HCT116 (cell line): ENCODE measurements around the gene POU2F3. TPM values are rescaled to one million over a fixed set of nuclear protein-coding genes. Genes with fewer than 3 reads are reported as not detected.

ENCODE experiments used
- ATAC-seq: fragments of 200-7000 bp; cut with Tn5 transposase; 2 replicates; pipeline ENCODE4 v1.9.1; 2020; ENCODE audit warnings: mild to moderate bottlenecking, moderate library complexity
- BruUV-seq: library from RNA; stranded (reverse); fragments of 400-500 nt; replicated peaks from 2 replicates; lab custom pipeline; 2021; lab: Mats Ljungman, UMichigan
- CTCF ChIA-PET: fragments of 300-600 bp; sonication (Branson Sonifier 250); formaldehyde crosslinking; loops from one replicate; lab custom pipeline; 2021; ENCODE audit warnings: antibody characterized with exemption; lab: Charles Lee
- POLR2A ChIA-PET: fragments of 300-600, 350-600 bp; sonication (Branson Sonifier 250); formaldehyde crosslinking; loops from one replicate; lab custom pipeline; 2021; ENCODE audit warnings: antibody characterized with exemption; lab: Charles Lee
- RAD21 ChIA-PET, 2 experiments: fragments of 300-600 bp; sonication (Branson Sonifier 250); formaldehyde crosslinking; loops; one replicate each; lab custom pipeline; 2023; ENCODE audit warnings: low total read pairs in 2 of 2; ENCODE audit not compliant: uncharacterized antibody in 2 of 2, unreplicated experiment in 2 of 2, low non-redundant PET in 1 of 2; lab: Charles Lee
- DNase-seq: peaks from one replicate; pipeline ENCODE4 v3.0.0-alpha.2; 2010; ENCODE audit warnings: low read depth, low spot score
- H2AFZ ChIP-seq: fragments of 200-600 bp; shearing (Covaris generic), sonication (generic); 2 replicates; pipeline ENCODE4 v1.6.1; 2017; ENCODE audit warnings: low read depth, mixed run types, mixed read lengths, antibody characterized with exemption, low read length; ENCODE audit not compliant: poor library complexity, severe bottlenecking
- H3K27ac ChIP-seq: 2 replicates; pipeline ENCODE4 v1.5.1; 2012; ENCODE audit warnings: low read depth, low read length
- H3K27me3 ChIP-seq: fragments of 200-600 bp; sonication (generic); 2 replicates; pipeline ENCODE4 v1.6.1; 2016; ENCODE audit warnings: mixed run types, low read length, mixed read lengths; ENCODE audit not compliant: insufficient read depth
- H3K36me3 ChIP-seq, 2 experiments: fragments of 200-500 bp in 1 of 2; fragments of 200-600 bp in 1 of 2; sonication (Bioruptor generic) in 1 of 2; sonication (generic) in 1 of 2; 2 replicates each; pipeline versions ENCODE4 v1.5.1 to v1.6.1; 2014 to 2016; ENCODE audit warnings: low read length in 2 of 2, inconsistent platforms in 1 of 2, mixed read lengths in 1 of 2, mixed run types in 1 of 2; ENCODE audit not compliant: insufficient read depth in 2 of 2, control insufficient read depth in 1 of 2
- H3K4me1 ChIP-seq, 2 experiments: fragments of 200-600 bp in 1 of 2; sonication (generic) in 1 of 2; 2 replicates each; pipeline versions ENCODE4 v1.5.1 to v1.6.1; 2012 to 2017; ENCODE audit warnings: low read length in 2 of 2, inconsistent platforms in 1 of 2, mild to moderate bottlenecking in 1 of 2, mixed read lengths in 1 of 2, mixed run types in 1 of 2, moderate library complexity in 1 of 2; ENCODE audit not compliant: insufficient read depth in 2 of 2, control insufficient read depth in 1 of 2
- H3K4me2 ChIP-seq: fragments of 200-600 bp; sonication (generic); 2 replicates; pipeline ENCODE4 v1.6.1; 2017; ENCODE audit warnings: mixed run types, low read length, mixed read lengths
- H3K4me3 ChIP-seq, 2 experiments: fragments of 200-600 bp in 1 of 2; sonication (generic) in 1 of 2; replicated peaks in 1 of 2; 2 replicates each; pipeline ENCODE4 v1.5.1; 2011 to 2016; ENCODE audit warnings: low read length in 2 of 2, control low read depth in 1 of 2, low read depth in 1 of 2, mild to moderate bottlenecking in 1 of 2, mixed read lengths in 1 of 2, mixed run types in 1 of 2
- H3K79me2 ChIP-seq: fragments of 200-600 bp; sonication (generic); 2 replicates; pipeline ENCODE4 v1.6.1; 2017; ENCODE audit warnings: mild to moderate bottlenecking, mixed run types, low read length, moderate library complexity, mixed read lengths; ENCODE audit not compliant: insufficient read depth
- H3K9ac ChIP-seq: fragments of 200-600 bp; sonication (generic); 2 replicates; pipeline ENCODE4 v1.6.1; 2016; ENCODE audit warnings: low read length, mixed read lengths
- H3K9me2 ChIP-seq: fragments of 200-600 bp; sonication (generic), shearing (Covaris generic); 2 replicates; pipeline ENCODE4 v1.6.1; 2017; ENCODE audit warnings: mixed run types, mild to moderate bottlenecking, moderate library complexity; ENCODE audit not compliant: insufficient read depth
- H3K9me3 ChIP-seq, 2 experiments: fragments of 200-500 bp in 1 of 2; fragments of 200-600 bp in 1 of 2; sonication (Bioruptor generic) in 1 of 2; sonication (generic) in 1 of 2; 2 replicates each; pipeline ENCODE4 v1.6.1; 2014 to 2017; ENCODE audit warnings: low read length in 2 of 2, mixed read lengths in 2 of 2, inconsistent platforms in 1 of 2, low read depth in 1 of 2, mild to moderate bottlenecking in 1 of 2, mixed run types in 1 of 2, moderate library complexity in 1 of 2; ENCODE audit not compliant: control insufficient read depth in 1 of 2, insufficient read depth in 1 of 2
- H4K20me1 ChIP-seq: fragments of 200-600 bp; sonication (generic), shearing (Covaris generic); 2 replicates; pipeline ENCODE4 v1.6.1; 2017; ENCODE audit warnings: mixed run types, mild to moderate bottlenecking, moderate library complexity; ENCODE audit not compliant: insufficient read depth
- CEBPB ChIP-seq: IDR thresholded peaks from 2 replicates; pipeline ENCODE4 v1.6.1; 2012; ENCODE audit warnings: low read depth
- EGR1 ChIP-seq: IDR thresholded peaks from 2 replicates; pipeline ENCODE4 v1.6.1; 2012; ENCODE audit warnings: low read depth
- ELF1 ChIP-seq: IDR thresholded peaks from 2 replicates; pipeline ENCODE4 v1.6.1; 2012; ENCODE audit warnings: low read depth, borderline replicate concordance
- EZH2 ChIP-seq: fragments of 200-600 bp; sonication (generic); IDR thresholded peaks from 2 replicates; pipeline ENCODE4 v1.6.1; 2017; ENCODE audit warnings: antibody characterized with exemption, mixed run types
- EZH2phosphoT487 ChIP-seq: fragments of 200-600 bp; IDR thresholded peaks from 2 replicates; pipeline ENCODE4 v1.6.1; 2018; ENCODE audit warnings: antibody characterized with exemption, borderline replicate concordance
- MAX ChIP-seq: IDR thresholded peaks from 2 replicates; pipeline ENCODE4 v1.6.1; 2012
- POLR2A ChIP-seq: IDR thresholded peaks from 2 replicates; pipeline ENCODE4 v1.7.0; 2011; ENCODE audit warnings: borderline replicate concordance; ENCODE audit not compliant: insufficient read depth, insufficient read length; ENCODE audit errors: extremely low read depth
- RAD21 ChIP-seq: IDR thresholded peaks from 2 replicates; pipeline ENCODE4 v1.6.1; 2012; ENCODE audit warnings: low read depth, mild to moderate bottlenecking
- SIN3A ChIP-seq: IDR thresholded peaks from 2 replicates; pipeline ENCODE4 v1.6.1; 2012; ENCODE audit warnings: low read depth
- SRF ChIP-seq: IDR thresholded peaks from 2 replicates; pipeline ENCODE4 v1.6.1; 2012; ENCODE audit warnings: low read depth
- TCF7L2 ChIP-seq: IDR thresholded peaks from 2 replicates; pipeline ENCODE4 v1.7.0; 2011; ENCODE audit warnings: borderline replicate concordance, inconsistent platforms; ENCODE audit not compliant: insufficient read depth, insufficient read length; ENCODE audit errors: extremely low read depth
- YY1 ChIP-seq: IDR thresholded peaks from 2 replicates; pipeline ENCODE4 v1.6.1; 2011; ENCODE audit warnings: low read length, low read depth, moderate library complexity, mild to moderate bottlenecking; ENCODE audit not compliant: insufficient replicate concordance; ENCODE audit errors: extremely low read depth
- ZBTB33 ChIP-seq: IDR thresholded peaks from 2 replicates; pipeline ENCODE4 v1.6.1; 2011; ENCODE audit warnings: mild to moderate bottlenecking, low read length, moderate library complexity; ENCODE audit not compliant: insufficient replicate concordance; ENCODE audit errors: extremely low read depth
- ZFX ChIP-seq: fragments of 450-650 bp; IDR thresholded peaks from 2 replicates; pipeline ENCODE4 v1.6.1; 2017
- intact Hi-C: fragments of 100-400 bp; cut with micrococcal nuclease; formaldehyde crosslinking; loops from 2 replicates; pipeline ENCODE4 v1.10.0; 2022
- total RNA-seq: library from RNA; stranded (reverse); gene quantifications from one replicate; pipeline ENCODE4 v1.2.1, GENCODE V29; 2021; ENCODE audit not compliant: unreplicated experiment

POU2F3 gene
- total RNA-seq, 1 experiment from 2014 or later = 0.15 TPM

- Histone ChIP-seq H3K4me2 (no peak overlapping the region), H3K9me2 (no peaks in the 10 kb centered on the region), H3K4me1 (peaks cover 2 to 7% of the 10 kb centered on the region in 2 experiments; a peak in 2 of 4 replicates), H3K9me3 (no peaks in the 10 kb centered on the region), H3K4me3 (no peak overlapping the region), H2AFZ (no peak overlapping the region), H3K36me3 (no peaks in the 10 kb centered on the region), H4K20me1 (no peaks in the 10 kb centered on the region), H3K79me2 (no peaks in the 10 kb centered on the region), H3K27ac (no peak overlapping the region), H3K9ac (no peak overlapping the region), H3K27me3 (no peaks in the 10 kb centered on the region)
- ChIA-PET POLR2A (no interaction called here), CTCF (no interaction called here), RAD21 (no interaction called here)
- TF ChIP-seq ELF1 (no peak), EZH2 (no peak), POLR2A (no peak), RAD21 (no peak), YY1 (no peak), ZFX (no peak), SIN3A (no peak), MAX (no peak), EZH2phosphoT487 (no peak), SRF (no peak), EGR1 (no peak), TCF7L2 (no peak), ZBTB33 (no peak), CEBPB (no peak)
- intact Hi-C loops = no loop called here
- DNase-seq = no peak
- no TSS peak for BruUV-seq
- ATAC-seq = no peak
These were observed 20.6 kb upstream of the POU2F3 start for GRCh38 chr11:120219232-120219937.
